Sciatic nerve (tissue), 2 donors: ENCODE measurements around the gene CRHR1. TPM values are rescaled to one million over a fixed set of nuclear protein-coding genes. Genes with fewer than 3 reads are reported as not detected.
"Not testable (repeated sequence)": the region's sequence is repeated elsewhere in the genome, so short reads cannot be mapped to it uniquely, and the experiment has no call there.

Source experiments
- ATAC-seq: fragments of 200-7000 bp; cut with Tn5 transposase; one replicate; pipeline ENCODE4 v1.9.1; 2020; ENCODE audit warnings: mild to moderate bottlenecking, moderate library complexity
- DNase-seq: peaks from one replicate; pipeline ENCODE4 v3.0.0-alpha.2; 2020; ENCODE audit warnings: low spot score
- intact Hi-C: fragments of 100-400 bp; cut with DNase I; formaldehyde crosslinking; loops from one replicate; pipeline ENCODE4 v1.14.2; 2022
- total RNA-seq: library from RNA; stranded (reverse); fragmentation: NEBNext Ultra II Directional; extraction: Animal tissue kit (Norgen Biotek cat#: 25700); gene quantifications from one replicate; pipeline ENCODE4 v1.2.1, GENCODE V29; 2021
- donor health status: DM: no; HTN: no; CAD: no.
- donor health status: DM: no; HTN: no; CAD: no.

CRHR1 gene
- total RNA-seq, 1 donor from 2014 or later = 0.36 TPM

DNA sequence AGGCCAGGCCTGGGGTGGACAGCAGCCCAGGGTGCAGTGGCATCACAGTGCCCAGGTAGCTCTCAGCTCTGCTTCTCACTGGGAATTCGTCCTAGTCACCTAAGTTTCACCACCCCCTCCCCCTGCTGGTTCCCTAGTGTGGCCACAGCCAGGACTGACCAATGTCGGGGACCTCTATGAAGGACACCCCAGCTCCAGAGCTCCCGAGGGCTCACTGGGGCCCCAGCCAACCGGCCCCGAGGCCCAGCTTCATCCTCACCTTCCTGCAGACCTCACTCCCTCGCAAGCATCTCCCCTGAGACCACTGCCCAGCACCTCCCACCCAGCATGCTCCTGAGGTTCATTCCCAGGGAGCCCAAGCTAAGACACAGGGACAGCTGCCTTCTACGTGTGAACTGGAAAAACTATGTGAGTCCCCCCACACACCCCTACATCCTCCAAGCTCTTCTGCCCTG lies 65.4 kb downstream of the CRHR1 start:
- intact Hi-C loops = no loop called here
- ATAC-seq = no peak
- no peak for DNase-seq

- intact Hi-C loops = no loop called here
- ATAC-seq = no peak
- no peak for DNase-seq
These were observed 65.9 kb downstream of the CRHR1 start for GRCh38 chr17:45850011-45850410.

GRCh38 chr17:45850468-45850867 lies 66.3 kb downstream of the CRHR1 start:
- intact Hi-C loops = no loop called here
- DNase-seq = no peak
- no peak for ATAC-seq

GRCh38 chr17:45851022-45851421 lies 66.9 kb downstream of the CRHR1 start:
- intact Hi-C loops = no loop called here
- ATAC-seq (peak; percentile 23), DNase-seq (no peak)

DNA sequence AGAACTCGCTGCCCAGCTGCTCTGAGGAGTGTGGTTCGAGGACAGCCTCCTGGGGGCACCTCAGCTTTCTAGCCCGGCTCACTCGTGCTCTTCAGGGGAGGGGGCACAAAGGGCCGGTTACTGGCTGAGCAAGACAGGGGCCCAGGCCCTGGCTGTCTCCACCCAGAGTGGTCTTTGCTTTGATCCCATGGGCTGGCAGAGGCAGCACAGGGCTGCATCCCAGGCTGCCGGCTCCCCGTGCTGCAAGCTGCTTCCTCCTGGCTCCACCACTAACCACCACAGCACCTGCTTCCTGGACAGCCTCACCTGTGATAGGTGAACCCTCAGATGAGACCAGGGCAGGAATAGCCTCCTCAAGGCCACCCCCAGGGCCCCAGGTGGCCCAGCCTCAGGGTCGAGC lies 67.3 kb downstream of the CRHR1 start:
- no peak for DNase-seq
- intact Hi-C loops = no loop called here
- no peak for ATAC-seq

DNA sequence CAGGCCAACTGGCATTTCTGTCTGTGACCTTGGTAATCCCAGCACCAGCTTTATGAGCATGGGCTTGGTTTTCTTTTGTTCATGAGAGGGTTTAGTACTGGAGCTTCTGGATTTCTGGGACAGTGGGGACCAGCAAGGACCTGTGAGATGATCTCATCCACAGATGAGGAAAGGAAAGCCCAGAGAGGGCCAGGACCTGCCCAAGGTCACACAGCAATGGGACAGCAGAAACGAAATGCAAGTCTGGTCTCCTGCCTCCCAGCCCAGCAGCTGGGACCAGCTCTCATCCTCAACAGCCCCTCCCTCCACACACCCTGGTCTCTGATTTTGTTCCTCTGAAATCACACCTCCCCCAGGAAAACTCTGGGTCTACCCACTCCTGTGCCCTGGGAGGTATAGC lies 67.8 kb downstream of the CRHR1 start:
- intact Hi-C loops = no loop called here
- ATAC-seq (no peak), DNase-seq (no peak)

DNA sequence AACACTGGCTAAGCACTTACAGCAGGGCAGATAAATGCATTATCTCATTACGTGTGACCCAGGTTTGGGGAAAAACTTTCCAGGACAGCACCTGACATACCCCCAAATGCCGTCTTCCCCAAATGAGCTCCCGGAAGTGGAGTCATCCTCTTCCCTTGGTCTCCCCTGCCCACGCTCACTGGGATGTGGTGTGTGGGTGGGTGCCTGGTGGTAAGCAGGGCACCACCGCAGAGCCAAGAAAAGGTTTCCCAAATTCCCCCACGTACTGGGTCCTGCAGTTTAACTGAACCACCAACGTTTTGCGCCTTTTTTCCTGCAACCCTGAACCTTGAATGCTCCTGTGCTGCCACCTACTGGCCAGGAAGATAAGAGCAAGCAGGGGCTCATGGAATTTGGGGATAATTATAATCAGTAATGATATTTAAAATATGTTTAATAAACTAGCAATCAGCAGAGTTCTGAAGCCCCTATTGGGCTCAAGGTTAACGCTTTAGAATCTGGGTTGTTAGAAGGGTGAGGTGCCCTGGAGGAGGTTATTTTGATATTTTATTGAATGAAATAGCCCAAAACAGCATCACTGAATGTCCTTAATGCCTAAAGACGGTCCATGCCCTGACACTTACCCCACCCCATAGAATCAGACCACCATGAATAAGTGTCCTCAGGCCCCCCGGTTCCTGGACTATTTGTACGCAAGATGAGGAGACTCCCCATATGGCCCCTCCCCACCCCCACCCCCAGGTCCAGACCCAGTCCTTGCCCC lies 68.6 kb downstream of the CRHR1 start:
- DNase-seq = peak; percentile 75
- no peak for ATAC-seq
- intact Hi-C loops = no loop called here

DNA sequence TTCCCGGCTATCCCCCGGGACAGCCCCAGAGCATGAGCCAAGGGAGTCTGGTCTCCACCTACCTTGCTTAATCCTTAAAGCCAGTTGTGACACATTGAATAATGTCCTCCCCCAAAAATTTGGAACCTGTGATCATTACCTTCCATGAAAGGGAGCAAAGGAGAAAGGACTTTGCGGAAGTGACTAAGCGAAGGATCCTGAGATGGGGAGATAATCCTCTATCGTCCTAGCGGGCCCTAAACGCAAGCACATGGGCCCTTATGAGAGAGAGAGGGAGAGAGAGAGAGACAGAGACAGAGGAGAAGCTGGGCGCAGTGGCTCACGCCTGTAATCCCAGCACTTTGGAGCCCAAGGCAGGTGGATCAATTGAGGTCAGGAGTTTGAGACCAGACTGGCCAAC lies 70.1 kb downstream of the CRHR1 start:
- intact Hi-C loops = no loop called here
- DNase-seq = no peak
- ATAC-seq = no peak

- intact Hi-C loops = no loop called here
- no peak for ATAC-seq
These were observed 71.7 kb downstream of the CRHR1 start for GRCh38 chr17:45855691-45856336.

DNA sequence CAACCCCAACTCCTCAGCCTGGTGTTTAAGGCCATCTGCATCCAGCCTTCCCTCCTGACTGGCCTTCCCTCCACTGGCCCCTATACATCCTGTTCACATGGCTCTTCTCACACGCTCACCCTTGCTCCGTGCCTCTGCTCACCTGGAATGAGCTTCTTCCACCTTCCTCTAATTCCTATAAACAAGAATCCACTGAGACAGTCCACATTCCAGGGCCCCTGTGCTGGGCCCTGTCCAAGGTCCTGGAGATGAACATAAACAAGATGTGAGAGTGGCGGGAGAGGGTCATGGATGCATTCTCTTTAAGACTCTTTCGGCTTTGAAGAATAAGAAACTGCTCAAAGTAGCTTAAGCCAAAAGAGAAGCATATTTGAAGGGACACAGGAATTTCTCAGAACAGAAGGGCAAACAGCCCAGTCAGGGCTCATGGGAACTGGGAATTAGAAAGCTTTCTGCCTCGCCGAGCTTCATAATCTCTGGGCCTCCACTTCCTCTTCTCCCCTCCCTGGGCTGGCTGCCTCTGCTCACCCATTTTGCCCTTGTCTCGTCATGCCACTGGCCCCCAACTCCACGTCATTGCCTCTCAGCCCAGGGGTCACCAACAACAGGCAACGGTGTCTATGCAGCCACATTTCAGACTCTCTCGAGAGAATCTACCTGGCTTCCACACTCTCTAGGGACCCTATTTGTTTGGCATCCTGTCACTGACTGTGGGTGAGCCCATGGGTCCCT lies 74.0 kb downstream of the CRHR1 start:
- ATAC-seq = no peak
- intact Hi-C loops = no loop called here
- no peak for DNase-seq

More at GRCh38 chr17:45855691-45856336, 71.7 kb downstream of the CRHR1 start:
- DNase-seq = no peak

- intact Hi-C loops = no loop called here
- DNase-seq (no peak), ATAC-seq (no peak)
These were observed 77.0 kb downstream of the CRHR1 start for GRCh38 chr17:45861165-45861564.

- ATAC-seq, intact Hi-C loops, DNase-seq: not testable (repeated sequence)
These were observed 78.0 kb downstream of the CRHR1 start for GRCh38 chr17:45862127-45862526.

DNA sequence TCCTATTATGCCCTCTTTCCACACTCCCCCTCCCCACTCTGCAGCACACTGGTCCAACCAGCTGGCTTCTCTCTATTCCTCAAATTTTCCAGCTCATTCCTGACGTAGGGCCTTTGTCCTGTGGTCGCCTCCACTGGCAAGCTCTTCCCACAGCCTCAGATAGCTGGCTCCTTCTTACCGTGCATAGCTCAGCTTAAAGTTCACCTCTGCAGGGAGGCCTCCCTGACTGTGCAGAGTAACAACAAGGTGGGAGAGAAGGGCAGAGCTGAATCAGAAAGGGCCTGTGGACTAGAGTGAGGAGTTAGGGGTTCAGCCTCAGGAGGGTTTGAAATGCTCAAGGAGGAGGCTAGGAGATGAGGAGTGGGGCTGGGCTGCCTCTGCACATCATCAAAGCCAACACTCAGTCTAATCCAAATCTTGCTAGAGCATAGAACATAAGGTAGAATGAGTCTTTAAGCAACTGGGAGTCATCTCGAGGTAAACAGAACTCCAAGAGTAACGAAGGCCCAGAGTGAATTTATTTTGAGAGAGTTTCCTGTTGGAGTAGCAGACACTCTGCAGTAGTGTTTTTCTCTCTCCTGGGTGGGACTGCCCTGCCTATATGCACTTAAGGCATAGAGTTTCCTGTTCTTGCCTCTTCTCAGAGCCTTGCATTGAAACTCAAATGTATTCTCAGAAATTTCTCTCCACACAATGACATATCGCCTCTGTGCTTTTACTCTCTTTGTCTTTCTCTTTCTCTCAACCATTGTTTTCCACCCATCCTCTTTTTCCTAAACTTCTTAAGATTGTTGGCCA lies 79.9 kb downstream of the CRHR1 start:
- intact Hi-C loops = no loop called here
- DNase-seq = no peak
- ATAC-seq = no peak

GRCh38 chr17:45867171-45867570 lies 83.1 kb downstream of the CRHR1 start:
- intact Hi-C loops = no loop called here
- no peak for ATAC-seq
- DNase-seq = no peak

- ATAC-seq (no peak), DNase-seq (no peak)
- intact Hi-C loops = no loop called here
These were observed 83.6 kb downstream of the CRHR1 start for GRCh38 chr17:45867702-45868101.

GRCh38 chr17:45868276-45868675 lies 84.2 kb downstream of the CRHR1 start:
- ATAC-seq (no peak), DNase-seq (no peak)
- intact Hi-C loops = no loop called here

DNA sequence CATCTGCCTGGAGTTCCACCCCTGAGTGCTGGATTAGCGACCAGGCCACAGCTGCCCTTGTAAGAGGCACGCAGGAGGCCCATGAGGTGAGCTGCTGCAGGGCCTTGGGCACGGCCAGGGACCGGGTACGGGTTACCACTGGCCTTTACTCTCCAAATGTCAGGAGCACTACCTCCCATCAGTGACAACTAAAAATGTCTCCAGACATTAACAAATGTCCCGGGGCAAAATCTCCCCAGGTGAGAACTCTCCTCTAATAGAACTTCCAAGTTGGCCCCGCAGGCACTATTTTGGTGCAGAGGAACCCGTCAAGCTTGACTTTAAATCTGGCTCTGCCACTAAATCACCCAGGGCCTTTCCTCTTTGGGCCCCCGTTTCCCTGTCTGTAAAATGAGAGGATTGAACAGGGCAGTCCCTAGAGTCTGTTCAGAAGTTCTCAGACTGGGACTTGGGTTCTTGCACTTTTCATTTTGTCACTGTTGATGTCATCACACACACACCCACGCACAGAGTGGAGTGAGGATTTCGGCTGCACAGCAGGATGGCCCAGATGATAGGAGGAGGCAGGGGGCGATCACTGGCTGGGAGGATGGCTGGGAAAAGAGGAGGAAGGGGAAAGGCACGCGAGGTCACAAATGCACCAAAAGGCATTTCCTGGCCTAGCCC lies 85.7 kb downstream of the CRHR1 start:
- DNase-seq (no peak), ATAC-seq (no peak)
- intact Hi-C loops = no loop called here

DNA sequence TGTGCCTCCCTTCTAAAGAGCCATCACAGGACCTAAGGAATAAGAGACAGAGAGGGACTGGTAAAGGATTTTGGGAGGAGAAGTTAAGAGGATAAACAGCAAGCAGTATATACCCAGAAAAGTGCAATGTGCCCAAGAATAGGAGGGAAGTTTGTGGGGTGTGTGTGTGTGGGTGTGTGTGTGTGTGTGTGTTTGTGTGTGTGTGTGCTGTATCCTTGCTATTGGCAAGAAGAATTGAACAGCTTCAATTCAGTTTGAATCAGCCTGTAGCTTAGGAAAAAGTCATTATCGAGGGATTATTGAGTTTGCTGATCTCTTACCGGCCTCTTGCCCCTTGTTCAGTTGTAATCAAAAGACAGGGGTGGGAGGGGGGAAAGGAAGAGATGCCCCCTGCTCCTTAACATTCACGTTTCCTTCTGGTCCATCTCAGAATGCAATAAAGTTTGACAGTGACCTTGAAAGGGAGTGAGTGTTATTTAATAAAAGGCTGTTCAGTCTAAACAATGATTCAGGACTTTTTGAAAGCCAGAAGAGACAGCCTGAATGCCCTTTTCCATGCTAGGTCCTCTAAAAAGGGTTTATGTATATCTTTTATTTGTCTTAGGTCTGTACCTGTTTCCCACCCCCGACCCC lies 86.3 kb downstream of the CRHR1 start:
- ATAC-seq = no peak
- no peak for DNase-seq
- intact Hi-C loops = no loop called here
